ENCODE results near the gene SHISA5.

Gene SHISA5

GRCh38 chr3:48459773-48460516 is 44.0 kb downstream of the SHISA5 start:
- DNase-seq (ENCODE audit: low spot score), result no peak

GRCh38 chr3:48459331-48459730 is 44.6 kb downstream of the SHISA5 start:
- DNase-seq (ENCODE audit: low spot score), result no peak

GRCh38 chr3:48456456-48456855 is 47.5 kb downstream of the SHISA5 start:
- DNase-seq (ENCODE audit: low spot score), result no peak

- no peak for DNase-seq (ENCODE audit: low spot score)
Observed at GRCh38 chr3:48451270-48451669, 52.7 kb downstream of the SHISA5 start.

- DNase-seq (ENCODE audit: low spot score), result peak; percentile 90
Observed at GRCh38 chr3:48446425-48447193, 57.4 kb downstream of the SHISA5 start, which contains the start of gene ATRIP. TSS of gene ATRIP (plus strand) at chr3:48446737. CDS start at chr3:48446846, 109 bp downstream.

GRCh38 chr3:48446043-48446424 is 57.9 kb downstream of the SHISA5 start:
- no peak for DNase-seq (ENCODE audit: low spot score)

GRCh38 chr3:48445277-48445882 is 58.6 kb downstream of the SHISA5 start:
- peak; percentile 25 for DNase-seq (ENCODE audit: low spot score)

GRCh38 chr3:48441940-48442339 is 62.0 kb downstream of the SHISA5 start:
- DNase-seq (ENCODE audit: low spot score), result no peak

GRCh38 chr3:48440590-48440958 is 63.4 kb downstream of the SHISA5 start:
- DNase-seq (ENCODE audit: low spot score), result peak; percentile 27

GRCh38 chr3:48439820-48440589 is 64.0 kb downstream of the SHISA5 start, which contains the start of the genes CCDC51 and TMA7:
TSS of gene CCDC51 (minus strand) at chr3:48440119. CDS start at chr3:48435128, 4,991 bp downstream.
TSS of gene TMA7 (plus strand) at chr3:48440257. CDS start at chr3:48440297, 40 bp downstream.
- peak; percentile 98 for DNase-seq (ENCODE audit: low spot score)

GRCh38 chr3:48437812-48438211 is 66.2 kb downstream of the SHISA5 start:
- DNase-seq (ENCODE audit: low spot score), result no peak

- DNase-seq (ENCODE audit: low spot score), result no peak
Observed at GRCh38 chr3:48436855-48437254, 67.1 kb downstream of the SHISA5 start.

GRCh38 chr3:48436477-48436787 is 67.5 kb downstream of the SHISA5 start:
- no peak for DNase-seq (ENCODE audit: low spot score)

- DNase-seq (ENCODE audit: low spot score), result peak; percentile 87
Observed at GRCh38 chr3:48435774-48436476, 68.0 kb downstream of the SHISA5 start.

- DNase-seq (ENCODE audit: low spot score), result no peak
Observed at GRCh38 chr3:48435223-48435595, 68.8 kb downstream of the SHISA5 start.

- no peak for DNase-seq (ENCODE audit: low spot score)
Observed at GRCh38 chr3:48434591-48435222, 69.3 kb downstream of the SHISA5 start.

- peak; percentile 78 for DNase-seq (ENCODE audit: low spot score)
Observed at GRCh38 chr3:48433472-48434118, 70.4 kb downstream of the SHISA5 start.

GRCh38 chr3:48432411-48433371 is 71.3 kb downstream of the SHISA5 start:
- DNase-seq (ENCODE audit: low spot score), result peak; percentile 21

Data from kidney tubule cell (primary cell).